ENCODE results near the gene METTL16. TPM values are rescaled to one million over a fixed set of nuclear protein-coding genes. Genes with fewer than 3 reads are reported as not detected.

The METTL16 gene
- polyA plus RNA-seq, 1 donor (not counting 4 experiments of a cell fraction or from before 2014, with no cell fraction given): 16.6 TPM

DNA sequence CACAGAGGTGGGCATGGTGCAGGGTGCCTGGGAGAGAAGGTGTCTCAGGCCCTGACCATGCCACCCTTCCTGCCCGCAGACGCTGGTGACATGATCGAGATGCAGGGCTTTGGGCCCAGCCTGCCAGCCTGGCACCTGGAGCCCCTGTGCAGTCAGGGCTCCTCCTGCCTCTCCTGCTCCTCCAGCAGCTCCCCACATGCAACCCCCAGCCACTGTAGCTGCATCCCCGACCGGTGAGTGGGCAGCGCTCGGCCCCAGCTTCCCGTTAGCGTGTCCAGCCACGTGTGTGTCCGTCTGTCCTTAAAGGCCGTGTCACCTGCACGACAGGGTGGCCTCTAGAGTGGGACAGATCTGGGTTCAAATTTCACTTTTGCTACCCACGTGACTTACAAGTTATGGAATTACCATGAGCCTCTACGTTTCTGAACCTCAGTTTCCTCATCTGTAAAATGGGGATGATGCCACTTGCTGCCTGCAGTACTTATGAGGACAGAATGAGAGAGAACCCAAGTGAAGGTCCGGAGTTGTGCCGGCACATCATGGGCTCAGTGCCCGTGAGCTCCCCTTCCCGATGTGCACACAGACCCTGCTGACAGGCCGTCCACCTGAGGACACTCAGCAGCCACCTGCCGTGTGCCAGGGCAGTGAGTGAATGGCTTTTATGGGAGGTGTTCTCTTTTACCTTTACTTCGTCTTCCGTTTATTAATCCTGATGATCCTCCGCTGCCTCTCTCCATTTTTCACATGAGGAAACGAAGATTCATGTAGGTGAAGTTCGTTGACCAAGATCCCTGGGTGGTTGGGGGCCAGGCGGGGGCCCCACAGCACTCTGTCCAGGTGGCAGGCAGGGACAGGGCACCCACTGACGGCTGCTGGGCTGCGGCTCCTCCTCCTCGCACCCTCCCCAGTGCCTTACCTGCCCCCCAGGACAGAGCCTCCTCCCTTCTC, 140.2 kb downstream of the METTL16 start:
- Histone ChIP-seq H3K36me3 (ENCODE audit: control insufficient read depth in 2 of 2, extremely low read depth in 1 of 2, insufficient read depth in 2 of 2, low read length in 2 of 2) (peaks cover 0 to 8% of the 10 kb centered on the region in 2 experiments), H3K9ac (ENCODE audit: control insufficient read depth, extremely low read depth, insufficient read depth, low read length) (no peak overlapping the region), H3K4me3 (ENCODE audit: control insufficient read depth in 2 of 3, extremely low read depth in 1 of 3, insufficient read depth in 2 of 3, low read depth in 1 of 3, low read length in 3 of 3) (no peak overlapping the region), H3K27ac (ENCODE audit: control insufficient read depth, insufficient read depth, low read length) (no peak overlapping the region), H3K27me3 (ENCODE audit: control insufficient read depth, extremely low read depth, insufficient read depth, low read length) (no peaks in the 10 kb centered on the region), H3K4me1 (ENCODE audit: control insufficient read depth, extremely low read depth, insufficient read depth, low read length) (peaks cover 3% of the 10 kb centered on the region), H3K9me3 (ENCODE audit: control insufficient read depth, low read depth, low read length) (no peaks in the 10 kb centered on the region), H3K9me1 (ENCODE audit: control insufficient read depth, extremely low read depth, insufficient read depth, low read length) (no peaks in the 10 kb centered on the region), H3K79me2 (ENCODE audit: control insufficient read depth, insufficient read depth, low read length) (no peaks in the 10 kb centered on the region), H4K20me1 (ENCODE audit: control insufficient read depth, extremely low read depth, insufficient read depth, low read length) (peaks cover 2% of the 10 kb centered on the region), H2AFZ (ENCODE audit: control insufficient read depth, low read length) (no peak overlapping the region), H3K4me2 (ENCODE audit: control insufficient read depth, extremely low read depth, insufficient read depth, low read depth, low read length) (no peak overlapping the region)
- TF ChIP-seq, protein P1, sequence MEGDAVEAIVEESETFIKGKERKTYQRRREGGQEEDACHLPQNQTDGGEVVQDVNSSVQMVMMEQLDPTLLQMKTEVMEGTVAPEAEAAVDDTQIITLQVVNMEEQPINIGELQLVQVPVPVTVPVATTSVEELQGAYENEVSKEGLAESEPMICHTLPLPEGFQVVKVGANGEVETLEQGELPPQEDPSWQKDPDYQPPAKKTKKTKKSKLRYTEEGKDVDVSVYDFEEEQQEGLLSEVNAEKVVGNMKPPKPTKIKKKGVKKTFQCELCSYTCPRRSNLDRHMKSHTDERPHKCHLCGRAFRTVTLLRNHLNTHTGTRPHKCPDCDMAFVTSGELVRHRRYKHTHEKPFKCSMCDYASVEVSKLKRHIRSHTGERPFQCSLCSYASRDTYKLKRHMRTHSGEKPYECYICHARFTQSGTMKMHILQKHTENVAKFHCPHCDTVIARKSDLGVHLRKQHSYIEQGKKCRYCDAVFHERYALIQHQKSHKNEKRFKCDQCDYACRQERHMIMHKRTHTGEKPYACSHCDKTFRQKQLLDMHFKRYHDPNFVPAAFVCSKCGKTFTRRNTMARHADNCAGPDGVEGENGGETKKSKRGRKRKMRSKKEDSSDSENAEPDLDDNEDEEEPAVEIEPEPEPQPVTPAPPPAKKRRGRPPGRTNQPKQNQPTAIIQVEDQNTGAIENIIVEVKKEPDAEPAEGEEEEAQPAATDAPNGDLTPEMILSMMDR (optimal IDR thresholded peaks at IDR 0.05 in 1 of 3, IDR thresholded peaks at IDR 0.05 in 1 of 3, conservative IDR thresholded peaks at IDR 0.05 in 1 of 3; ENCODE audit: extremely low read depth in 1 of 3, insufficient read depth in 2 of 3, low read length in 3 of 3): no peak
- no peak for TF ChIP-seq EZH2 (IDR thresholded peaks at IDR 0.05; ENCODE audit: low read length)
- dilution Hi-C loops (cut with MboI; ENCODE audit: extremely low pct_ligation_motif_present, low sequenced_read_pairs): no loop called here
- FAIRE-seq (no peak), DNase-seq (ENCODE audit: low read depth, low spot score) (no peak)

- Histone ChIP-seq H3K79me2 (ENCODE audit: control insufficient read depth, insufficient read depth, low read length) (no peaks in the 10 kb centered on the region), H3K9me3 (ENCODE audit: control insufficient read depth, low read depth, low read length) (no peaks in the 10 kb centered on the region), H3K4me1 (ENCODE audit: control insufficient read depth, extremely low read depth, insufficient read depth, low read length) (peaks cover 3% of the 10 kb centered on the region), H2AFZ (ENCODE audit: control insufficient read depth, low read length) (no peak overlapping the region), H3K36me3 (ENCODE audit: control insufficient read depth in 2 of 2, extremely low read depth in 1 of 2, insufficient read depth in 2 of 2, low read length in 2 of 2) (peaks cover 0 to 11% of the 10 kb centered on the region in 2 experiments), H3K4me2 (ENCODE audit: control insufficient read depth, extremely low read depth, insufficient read depth, low read depth, low read length) (no peak overlapping the region), H3K4me3 (ENCODE audit: control insufficient read depth in 2 of 3, extremely low read depth in 1 of 3, insufficient read depth in 2 of 3, low read depth in 1 of 3, low read length in 3 of 3) (no peak overlapping the region), H3K9me1 (ENCODE audit: control insufficient read depth, extremely low read depth, insufficient read depth, low read length) (no peaks in the 10 kb centered on the region), H4K20me1 (ENCODE audit: control insufficient read depth, extremely low read depth, insufficient read depth, low read length) (peaks cover 2% of the 10 kb centered on the region), H3K9ac (ENCODE audit: control insufficient read depth, extremely low read depth, insufficient read depth, low read length) (no peak overlapping the region), H3K27ac (ENCODE audit: control insufficient read depth, insufficient read depth, low read length) (no peak overlapping the region), H3K27me3 (ENCODE audit: control insufficient read depth, extremely low read depth, insufficient read depth, low read length) (no peaks in the 10 kb centered on the region)
- TF ChIP-seq, protein P1 (optimal IDR thresholded peaks at IDR 0.05 in 1 of 3, IDR thresholded peaks at IDR 0.05 in 1 of 3, conservative IDR thresholded peaks at IDR 0.05 in 1 of 3; ENCODE audit: extremely low read depth in 1 of 3, insufficient read depth in 2 of 3, low read length in 3 of 3): no peak
- no peak for TF ChIP-seq EZH2 (IDR thresholded peaks at IDR 0.05; ENCODE audit: low read length)
- FAIRE-seq: no peak
- no peak for DNase-seq (ENCODE audit: low read depth, low spot score)
- dilution Hi-C loops (cut with MboI; ENCODE audit: extremely low pct_ligation_motif_present, low sequenced_read_pairs): no loop called here
These were observed 141.5 kb downstream of the METTL16 start for GRCh38 chr17:2370211-2370589.
